ENCODE data around the gene SMIM3. TPM values are rescaled to one million over a fixed set of nuclear protein-coding genes. Genes with fewer than 3 reads are reported as not detected.
"Not testable (repeated sequence)": the region's sequence is repeated elsewhere in the genome, so short reads cannot be mapped to it uniquely, and the experiment has no call there.

The SMIM3 gene, protein sequence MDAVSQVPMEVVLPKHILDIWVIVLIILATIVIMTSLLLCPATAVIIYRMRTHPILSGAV
- 16.7 and 18.6 TPM in 2 replicates for total RNA-seq

DNA sequence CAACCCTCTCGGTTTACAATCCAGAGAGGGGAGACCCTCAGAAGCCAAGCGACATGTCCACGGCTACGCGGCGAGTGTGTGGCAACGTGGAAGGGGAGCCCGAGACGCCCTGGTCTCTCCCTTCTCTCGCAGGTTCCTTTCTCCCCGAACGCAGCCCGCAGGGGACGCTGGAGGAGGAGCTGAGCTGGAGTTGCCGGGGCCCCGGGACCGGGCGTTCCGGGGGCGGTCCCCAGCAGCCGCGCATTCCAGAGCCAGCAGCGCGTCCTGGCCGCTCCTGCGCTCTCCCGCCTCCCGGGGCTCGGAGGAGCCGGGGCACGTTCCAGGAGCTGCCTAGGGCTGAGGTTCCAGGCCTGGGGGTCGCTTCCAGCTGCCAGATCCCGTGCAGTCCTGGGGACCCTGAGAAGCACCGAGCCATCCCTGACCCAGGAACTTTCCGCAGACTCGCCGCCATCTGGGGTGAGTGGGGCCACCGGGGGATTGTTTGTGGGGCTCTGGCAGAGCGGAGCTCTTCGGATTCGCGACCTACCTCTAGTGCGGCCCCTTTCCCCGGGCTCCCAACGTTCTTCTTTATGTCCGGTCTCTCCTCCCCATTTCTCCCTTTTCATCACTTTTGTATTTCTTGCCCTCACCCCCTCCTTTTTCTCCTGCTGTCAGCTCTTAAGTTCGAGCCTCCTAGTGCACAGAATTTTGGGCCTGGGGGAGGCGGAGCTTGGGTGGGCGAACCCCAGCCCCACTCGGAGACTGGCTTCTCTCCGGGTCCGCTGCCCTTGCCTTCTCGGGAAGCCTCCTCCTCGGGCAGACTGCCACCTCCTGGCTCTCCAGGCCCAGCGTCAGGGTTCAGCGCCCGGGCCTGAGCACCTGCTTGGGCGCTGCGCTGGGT lies at the start of gene SMIM3:
Gene SMIM3 (plus strand): TSS at position 241 of the 880 bp plus-strand sequence. CDS start 16,684 bp downstream, outside the sequence.
- intact Hi-C loops (cut with micrococcal nuclease): loop anchor here (1.0 kb wide), 5 partner anchors 20 to 217 kb away; partner anchors contain the start of gene RBM22

DNA sequence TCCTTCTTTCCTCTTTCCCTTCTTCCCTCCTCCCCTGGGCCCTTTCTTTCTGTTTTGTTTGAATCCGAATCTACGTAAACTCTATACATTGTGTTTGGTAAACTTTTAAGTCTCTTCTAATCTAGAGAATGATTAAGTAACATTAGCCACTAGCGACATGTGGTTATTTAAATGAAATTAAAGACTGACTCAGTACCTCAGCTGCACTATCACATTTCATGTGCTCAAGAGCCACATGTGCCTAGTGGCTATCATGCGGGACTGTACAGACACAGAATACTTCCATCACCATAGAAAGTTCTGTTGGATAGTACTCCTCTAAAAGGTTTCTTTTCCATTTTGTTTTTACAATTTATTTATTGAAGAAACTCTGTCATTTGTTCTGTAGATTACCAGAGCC lies 48.7 kb upstream of the SMIM3 start:
- intact Hi-C loops (cut with micrococcal nuclease): no loop called here

DNA sequence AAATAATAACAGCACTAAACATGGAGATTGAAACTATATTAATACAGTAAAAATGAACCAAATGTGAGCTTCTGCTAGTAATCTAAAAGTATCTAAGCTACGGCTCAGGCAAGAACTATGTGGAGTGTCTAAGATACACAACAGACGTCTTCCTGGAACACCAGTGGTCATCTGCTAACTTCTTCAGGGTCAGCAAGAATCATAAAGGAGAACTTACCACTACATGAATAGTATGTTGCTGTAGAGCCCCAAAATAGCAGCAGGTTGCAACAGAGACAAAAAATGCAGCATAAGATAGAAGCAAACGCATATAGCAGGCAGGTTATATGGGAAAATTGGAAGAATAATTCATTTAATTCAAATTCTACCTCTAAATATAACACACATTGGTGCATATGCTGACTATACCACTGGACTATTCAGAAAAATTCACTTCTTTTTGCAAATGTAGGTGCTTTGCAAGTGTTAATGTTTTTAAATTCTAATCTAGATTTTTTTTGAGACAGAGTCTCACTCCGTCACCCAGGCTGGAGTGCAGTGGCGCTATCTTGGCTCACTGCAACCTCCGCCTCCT lies 46.8 kb upstream of the SMIM3 start:
- intact Hi-C loops (cut with micrococcal nuclease): no loop called here

DNA sequence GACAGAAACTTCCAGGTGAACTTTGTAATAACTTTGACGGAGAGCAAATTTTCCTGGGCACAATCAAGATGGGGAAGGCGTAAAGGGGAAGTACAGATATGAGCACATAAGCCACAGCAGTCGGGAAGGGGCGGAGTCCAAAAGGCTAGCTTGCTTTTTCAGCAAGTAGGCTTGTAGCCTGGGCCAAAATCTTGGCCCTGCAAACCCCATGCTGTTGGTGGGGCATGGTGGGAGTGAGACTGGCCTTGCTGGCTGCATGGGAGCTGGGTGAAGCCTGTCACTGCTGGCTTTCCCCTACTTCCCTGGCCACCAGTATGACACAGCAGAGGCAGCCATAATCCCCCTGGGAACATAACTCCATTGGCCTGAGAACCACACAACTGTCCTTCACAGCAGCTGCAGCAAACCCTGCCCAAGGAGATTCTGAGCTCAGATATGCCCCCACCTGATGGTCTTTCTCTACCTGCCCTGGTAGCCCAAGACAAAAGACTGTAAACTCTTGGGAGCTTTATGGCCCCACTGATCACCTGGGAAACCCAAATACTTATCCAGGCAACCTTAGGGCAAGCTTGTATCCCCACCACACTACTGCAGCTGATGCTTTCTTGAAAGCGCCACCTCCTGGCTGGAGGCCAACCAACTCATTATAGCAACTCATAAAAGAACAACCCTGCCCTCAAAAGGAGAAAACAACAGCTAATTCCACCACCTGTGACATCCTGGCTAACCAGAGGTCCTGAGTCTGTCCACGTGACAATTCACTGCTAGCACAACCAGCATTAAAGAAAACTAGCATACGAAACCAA lies 43.8 kb upstream of the SMIM3 start:
- intact Hi-C loops (cut with micrococcal nuclease): no loop called here

DNA sequence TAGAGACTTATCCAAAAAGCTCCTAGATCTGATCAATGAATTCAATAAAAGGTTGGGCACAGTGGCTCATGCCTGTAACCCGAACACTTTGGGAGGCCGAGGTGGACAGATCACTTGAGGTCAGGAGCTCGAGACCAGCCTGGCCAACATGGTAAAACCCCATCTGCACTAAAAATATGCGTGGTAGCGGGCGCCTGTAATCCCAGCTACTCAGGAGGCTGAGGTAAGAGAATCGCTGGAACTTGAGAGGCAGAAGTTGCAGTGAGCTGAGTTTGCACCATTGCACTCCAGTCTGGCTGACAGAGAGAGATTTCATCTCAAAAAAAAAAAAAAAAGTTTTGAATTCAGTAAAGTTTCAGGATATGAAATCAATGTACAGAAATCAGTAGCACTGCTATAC lies 39.7 kb upstream of the SMIM3 start:
- intact Hi-C loops (cut with micrococcal nuclease): no loop called here

DNA sequence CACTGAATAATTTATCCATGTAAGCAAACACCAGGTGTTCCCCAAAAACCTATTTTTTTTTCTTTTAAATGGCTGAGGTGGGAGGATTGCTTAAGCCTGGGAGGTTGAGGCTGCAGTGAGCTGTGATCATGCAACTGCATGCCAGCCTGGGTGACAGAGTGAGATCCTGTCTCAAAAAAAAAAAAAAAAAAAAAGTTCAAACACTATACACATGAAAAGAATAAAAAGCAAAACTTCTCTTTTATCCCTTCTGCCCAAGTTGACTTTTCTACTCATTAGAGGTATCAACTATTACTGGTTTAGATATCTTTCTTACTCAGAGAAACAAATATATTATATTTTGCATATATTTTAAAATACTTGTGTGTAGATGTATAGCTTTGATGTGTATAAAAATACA lies 37.6 kb upstream of the SMIM3 start:
- intact Hi-C loops (cut with micrococcal nuclease): no loop called here

DNA sequence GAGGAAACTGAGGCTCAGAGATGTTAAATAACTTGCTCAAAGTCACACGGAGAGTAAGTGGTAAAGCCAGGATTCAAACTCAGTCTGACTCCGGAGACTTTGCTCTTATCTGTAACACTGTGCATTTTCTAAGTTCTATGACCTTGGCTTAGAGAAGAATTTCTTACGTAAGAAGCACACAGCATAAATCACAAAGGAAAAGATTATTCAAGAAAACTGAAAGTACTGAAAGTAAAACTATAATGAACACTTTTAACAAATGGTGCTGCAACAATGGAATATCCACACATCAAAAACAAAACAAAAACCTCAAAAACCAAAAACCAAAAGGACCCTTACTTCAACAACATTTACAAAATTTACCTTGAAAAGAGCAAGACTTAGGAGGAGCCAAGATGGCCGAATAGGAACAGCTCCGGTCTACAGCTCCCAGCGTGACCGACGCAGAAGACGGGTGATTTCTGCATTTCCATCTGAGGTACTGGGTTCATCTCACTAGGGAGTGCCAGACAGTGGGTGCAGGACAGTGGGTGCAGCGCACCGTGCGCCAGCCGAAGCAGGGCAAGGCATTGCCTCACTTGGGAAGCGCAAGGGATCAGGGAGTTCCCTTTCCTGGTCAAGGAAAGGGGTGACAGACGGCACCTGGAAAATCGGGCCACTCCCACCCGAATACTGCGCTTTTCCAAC lies 36.0 kb upstream of the SMIM3 start:
- intact Hi-C loops (cut with micrococcal nuclease): not testable (repeated sequence)

DNA sequence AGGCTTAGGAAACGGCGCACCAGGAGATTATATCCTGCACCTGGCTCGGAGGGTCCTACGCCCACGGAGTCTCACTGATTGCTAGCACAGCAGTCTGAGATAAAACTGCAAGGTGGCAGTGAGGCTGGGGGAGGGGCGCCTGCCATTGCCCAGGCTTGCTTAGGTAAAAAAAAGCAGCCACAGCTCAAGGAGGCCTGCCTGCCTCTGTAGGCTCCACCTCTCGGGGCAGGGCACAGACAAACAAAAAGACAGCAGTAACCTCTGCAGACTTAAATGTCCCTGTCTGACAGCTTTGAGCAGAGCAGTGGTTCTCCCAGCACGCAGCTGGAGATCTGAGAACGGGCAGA lies 35.4 kb upstream of the SMIM3 start:
- intact Hi-C loops (cut with micrococcal nuclease): not testable (repeated sequence)

DNA sequence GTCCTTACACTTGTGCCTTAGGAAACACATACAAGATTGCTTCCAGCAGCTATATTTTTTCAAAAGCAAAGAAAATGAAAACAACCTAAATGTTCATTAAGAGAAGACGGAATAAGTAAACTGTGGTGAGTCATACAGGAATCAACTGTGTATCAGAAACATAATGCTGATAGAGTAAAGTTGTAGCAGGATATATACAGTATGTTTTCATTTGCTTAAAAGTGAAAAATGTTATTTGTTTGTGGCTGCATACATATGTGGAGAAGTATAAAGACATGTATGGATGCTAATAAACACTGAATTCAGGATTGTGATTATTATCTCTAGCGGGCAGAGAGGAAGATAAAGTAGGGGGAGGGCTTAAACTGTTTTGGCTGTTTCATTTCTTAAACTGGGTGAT lies 28.1 kb upstream of the SMIM3 start:
- intact Hi-C loops (cut with micrococcal nuclease): no loop called here

DNA sequence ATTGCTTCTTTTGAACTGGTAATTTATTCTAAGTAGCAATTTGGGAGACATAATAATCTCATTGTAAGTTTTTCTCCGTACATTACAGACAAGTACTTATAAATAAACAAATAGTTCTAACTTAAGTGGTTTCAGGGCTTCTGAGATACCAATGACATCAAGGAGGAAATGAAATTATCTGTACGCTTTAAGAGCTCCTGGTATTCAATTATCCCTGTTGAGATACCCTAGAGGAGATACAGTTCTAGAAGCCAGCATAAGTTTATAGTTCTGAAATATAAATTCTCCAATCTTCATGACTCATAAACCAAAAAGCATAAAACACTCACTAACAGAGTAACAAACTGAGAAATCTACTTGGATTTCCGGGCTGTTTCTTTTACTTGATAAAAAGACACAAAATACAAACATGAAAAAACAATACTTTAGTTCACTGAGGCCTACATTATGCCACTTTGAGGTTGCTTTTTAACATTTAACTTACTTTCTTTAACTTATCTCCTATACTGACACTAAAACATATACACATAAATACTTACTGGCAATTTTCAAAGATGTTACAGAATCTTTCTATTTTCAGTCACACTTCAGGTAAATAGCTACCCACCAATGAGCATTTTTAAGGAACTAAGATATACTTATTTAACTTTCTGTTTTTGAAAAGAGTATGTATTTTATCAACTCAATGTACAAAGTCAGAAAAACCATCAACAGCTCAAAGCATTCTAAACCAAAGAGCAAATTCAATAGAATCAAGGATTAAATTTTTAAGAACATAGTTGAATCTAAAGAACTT lies 27.3 kb upstream of the SMIM3 start:
- intact Hi-C loops (cut with micrococcal nuclease): no loop called here

DNA sequence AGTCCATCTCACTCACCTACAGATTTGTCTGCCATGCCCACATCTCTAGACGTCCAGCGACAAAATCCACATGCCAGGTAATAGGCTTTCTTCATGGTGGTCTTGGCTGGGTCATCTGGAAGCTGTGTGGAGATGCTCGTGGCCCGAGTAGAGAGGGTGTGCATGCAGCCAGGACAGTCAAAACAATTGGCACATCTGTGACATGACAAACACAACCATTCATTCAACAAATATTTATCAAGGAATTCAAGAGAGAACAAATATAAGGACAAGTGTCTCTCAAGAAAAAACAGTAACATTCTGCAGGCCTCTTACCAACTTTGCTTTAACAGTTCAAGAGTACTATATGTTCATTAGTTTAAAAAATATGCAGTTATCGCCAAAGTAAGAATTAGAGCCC lies 25.1 kb upstream of the SMIM3 start:
- intact Hi-C loops (cut with micrococcal nuclease): no loop called here

DNA sequence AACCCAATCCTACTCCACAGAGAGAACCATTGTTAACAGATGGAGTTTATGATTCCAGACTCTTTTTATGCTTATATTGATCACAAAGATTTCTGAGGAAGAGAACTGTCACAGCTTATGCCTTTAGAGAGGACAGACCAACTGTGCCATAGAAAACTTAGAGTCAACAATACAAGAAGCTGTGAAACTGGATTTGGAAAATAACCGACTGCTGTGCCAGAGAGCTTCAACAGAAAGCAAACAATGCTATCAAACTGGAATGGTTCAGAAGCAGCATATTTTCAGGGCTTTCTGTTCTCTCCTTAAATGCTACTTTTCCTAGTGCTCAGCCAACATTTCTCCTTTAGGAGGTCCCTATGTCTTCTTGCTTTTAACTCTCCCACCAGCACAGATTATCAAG lies 24.7 kb upstream of the SMIM3 start:
- intact Hi-C loops (cut with micrococcal nuclease): no loop called here

DNA sequence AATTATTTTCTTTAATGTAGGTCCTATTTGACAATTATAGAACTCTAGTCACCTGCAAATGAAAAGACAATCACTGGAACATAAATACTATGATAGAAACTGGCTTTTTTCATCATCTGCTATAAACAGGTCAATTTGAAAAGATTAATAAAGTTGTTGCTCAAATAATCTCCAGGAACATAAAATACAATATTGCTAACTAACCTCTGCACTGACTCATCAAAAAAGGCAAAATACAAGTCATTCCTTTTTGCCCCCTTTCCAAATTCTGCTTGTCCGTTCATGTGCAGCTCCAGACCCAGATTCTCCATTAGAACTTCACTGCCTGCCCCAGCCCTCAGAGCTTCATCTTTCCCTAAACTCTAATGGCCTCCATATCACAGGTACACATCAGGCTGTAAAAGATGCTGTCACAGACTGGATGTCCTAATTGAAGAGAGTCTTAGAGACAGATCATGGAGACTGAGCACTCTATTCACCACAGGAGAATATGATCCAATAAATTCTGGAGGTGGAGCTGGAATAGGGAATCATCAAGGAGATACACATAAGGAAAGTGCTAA lies 21.4 kb upstream of the SMIM3 start:
- intact Hi-C loops (cut with micrococcal nuclease): loop anchor here (5.0 kb wide), 1 partner anchor 195 kb away; no protein-coding TSS in a partner anchor

DNA sequence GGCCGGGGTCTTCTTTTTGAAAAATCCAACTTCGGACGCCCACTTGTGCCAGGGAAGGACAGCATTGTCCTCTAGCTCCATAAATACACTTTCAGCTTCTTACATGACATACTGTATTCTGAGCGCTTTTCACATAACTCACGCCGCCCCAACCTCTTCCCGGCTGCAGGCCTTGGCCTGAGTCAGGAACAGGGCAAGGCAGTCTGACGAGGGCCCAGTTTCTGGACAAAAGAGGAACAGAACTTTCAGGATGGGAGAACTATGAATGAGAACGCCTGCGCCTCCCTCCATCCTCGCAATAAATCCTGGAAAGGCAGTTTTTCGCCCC lies 20.4 kb upstream of the SMIM3 start:
- intact Hi-C loops (cut with micrococcal nuclease): loop anchor here (1.0 to 5.0 kb wide), 19 partner anchors 20 to 1207 kb away; partner anchors contain the start of genes ANXA6, CD74, CSNK1A1 and G3BP1

DNA sequence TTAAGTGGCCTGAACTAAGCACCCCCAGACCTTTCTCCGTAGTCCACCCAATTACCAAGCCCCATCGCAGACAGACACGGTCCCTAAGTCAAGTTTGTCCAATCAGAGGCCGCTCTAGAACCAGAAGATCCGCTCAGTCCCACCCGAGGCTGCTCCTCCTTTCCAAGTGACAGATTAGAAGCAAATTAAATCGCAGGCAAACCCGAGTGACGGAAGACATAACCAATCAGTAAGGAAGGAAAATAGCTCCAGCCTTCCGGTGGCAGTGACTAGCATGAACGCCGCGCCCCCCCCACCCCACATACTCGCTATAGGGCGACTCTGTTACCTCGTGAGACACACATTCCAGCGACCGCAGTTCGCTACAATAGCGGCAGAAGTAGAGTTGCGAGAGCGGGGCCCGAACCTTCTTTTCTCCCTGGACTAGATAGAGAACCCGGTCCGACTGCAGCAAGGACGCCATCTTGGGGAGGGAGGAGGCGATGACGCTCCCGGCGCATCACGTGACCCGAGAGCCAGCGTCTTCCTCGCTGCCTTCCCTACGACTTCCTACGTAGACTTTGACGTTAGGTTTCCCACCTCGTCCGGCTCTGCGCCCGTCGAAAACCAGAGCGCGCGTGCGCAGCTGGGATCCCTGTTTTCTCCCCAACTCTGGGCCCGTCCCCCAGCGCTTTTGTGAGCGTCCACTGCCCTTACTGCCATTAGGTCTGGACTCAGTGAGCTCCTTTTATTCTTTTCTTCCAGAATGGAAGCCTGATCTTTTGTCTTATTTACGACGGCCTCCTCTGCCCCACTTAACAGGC lies 19.8 kb upstream of the SMIM3 start, which contains the start of gene DCTN4:
Gene DCTN4 (minus strand): TSS at position 487 of the 803 bp plus-strand sequence. CDS start 24 bp downstream, at position 463.
- intact Hi-C loops (cut with micrococcal nuclease): loop anchor here (1.0 to 5.0 kb wide), 19 partner anchors 20 to 1207 kb away; partner anchors contain the start of genes ANXA6, CD74, CSNK1A1 and G3BP1

DNA sequence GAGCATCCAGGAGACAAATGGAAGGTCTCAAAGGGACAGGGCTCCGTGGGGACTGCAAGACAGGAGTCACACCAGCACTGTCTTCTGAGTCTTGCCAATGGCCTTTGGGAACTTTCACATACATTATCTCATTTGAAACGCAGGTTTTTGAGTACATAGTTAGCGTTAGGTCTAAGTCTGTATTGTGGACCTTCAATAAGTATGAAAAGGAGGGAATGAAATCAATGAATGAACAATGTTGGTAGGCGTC lies 19.3 kb upstream of the SMIM3 start:
- intact Hi-C loops (cut with micrococcal nuclease): loop anchor here (2.0 to 5.0 kb wide), 5 partner anchors 197 to 690 kb away; partner anchors contain the start of gene ANXA6

DNA sequence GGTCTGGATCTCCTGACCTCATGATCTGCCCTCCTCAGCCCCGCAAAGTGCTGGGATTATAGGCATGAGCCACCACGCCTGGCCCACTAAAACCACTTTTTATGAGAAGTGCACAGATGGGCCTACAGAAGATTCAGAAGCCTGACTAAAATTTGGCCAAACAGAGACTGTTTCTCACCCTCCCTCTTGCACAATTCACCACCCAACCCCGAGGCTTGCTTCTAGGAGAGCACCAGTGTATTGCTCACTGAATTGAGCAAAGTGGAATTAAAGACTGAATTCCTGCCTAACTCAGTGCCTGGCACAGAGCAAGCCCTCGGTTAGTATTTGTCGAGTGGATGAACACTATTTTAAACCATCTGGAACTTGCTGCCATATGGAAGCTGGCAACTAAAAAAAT lies 16.3 kb upstream of the SMIM3 start:
- intact Hi-C loops (cut with micrococcal nuclease): no loop called here

DNA sequence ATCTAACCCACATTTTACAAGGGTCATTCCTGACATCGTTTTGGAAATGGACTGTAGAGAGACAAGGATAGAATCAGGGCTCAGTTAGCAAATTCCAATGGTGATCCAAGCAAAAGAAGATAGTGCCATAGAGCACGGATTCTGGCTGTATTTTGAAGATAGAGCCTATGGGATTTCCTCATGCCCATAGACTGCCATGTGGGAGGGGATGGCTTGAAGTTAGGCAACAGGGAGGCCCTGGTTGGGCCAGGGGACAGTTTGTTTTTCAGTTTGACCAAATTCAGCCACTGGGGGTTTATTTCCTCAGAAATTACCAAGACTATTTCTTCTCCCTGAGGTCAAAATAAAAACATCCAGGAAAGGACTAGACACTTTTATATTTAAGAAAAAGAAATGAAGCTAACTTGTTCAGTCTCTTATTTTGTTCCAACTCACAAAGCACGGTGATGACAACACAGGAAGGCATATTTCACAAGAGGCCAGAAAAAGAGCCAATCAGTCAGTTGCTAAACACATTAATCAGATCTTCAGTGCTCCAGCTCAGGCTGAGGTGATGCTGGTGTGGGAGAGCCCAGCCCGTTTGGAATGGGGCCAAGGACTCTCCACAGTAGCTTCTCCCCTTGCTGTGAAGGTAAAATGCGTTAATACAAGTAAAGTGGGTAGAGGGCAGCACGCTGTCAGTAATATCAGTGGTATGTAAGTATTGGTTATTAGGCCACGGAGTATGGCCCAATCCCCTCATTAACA lies 15.4 kb upstream of the SMIM3 start:
- intact Hi-C loops (cut with micrococcal nuclease): no loop called here

DNA sequence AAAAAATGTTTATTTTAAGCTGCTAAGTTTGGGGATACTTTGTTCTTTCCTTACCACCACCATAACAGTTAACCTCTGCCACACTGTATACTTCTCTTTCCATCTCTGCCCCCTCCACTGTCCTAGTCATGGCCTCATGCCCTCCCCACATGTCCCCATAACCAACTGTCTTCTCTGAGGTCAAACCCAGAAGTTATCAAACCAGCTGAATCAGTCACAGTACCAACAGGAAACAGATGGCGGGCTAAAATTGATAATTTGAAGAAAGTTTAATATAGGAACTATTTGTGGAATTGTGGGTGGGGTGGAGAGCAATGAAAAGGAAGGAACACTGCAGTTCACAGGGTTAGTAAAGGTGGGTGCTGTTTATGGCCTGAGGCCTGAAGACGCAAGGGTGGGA lies 14.0 kb upstream of the SMIM3 start:
- intact Hi-C loops (cut with micrococcal nuclease): no loop called here
